Activated CD8-positive, alpha-beta memory T cell treated with anti-CD3 and anti-CD28 coated beads, Interleukin-2, amount 50 U/mL, for 4 hours (primary cell): Measurements from ENCODE around the gene PHKA1.
"Not testable (repeated sequence)": the region's sequence is repeated elsewhere in the genome, so short reads cannot be mapped to it uniquely, and the experiment has no call there.

Source experiments
- DNase-seq: peaks from one replicate; pipeline ENCODE4 v3.0.0-alpha.2; 2020

Gene PHKA1

GRCh38 chrX:72568406-72569092 is 145.6 kb downstream of the PHKA1 start:
- no peak for DNase-seq

- DNase-seq = no peak
These were observed 147.7 kb downstream of the PHKA1 start for GRCh38 chrX:72566448-72566847.

- DNase-seq = not testable (repeated sequence)
These were observed 154.5 kb downstream of the PHKA1 start for GRCh38 chrX:72559655-72560054.

GRCh38 chrX:72554448-72555140 is 159.5 kb downstream of the PHKA1 start:
- DNase-seq = no peak

- not testable (repeated sequence) for DNase-seq
These were observed 161.7 kb downstream of the PHKA1 start for GRCh38 chrX:72552443-72552842.

- no peak for DNase-seq
These were observed 168.1 kb downstream of the PHKA1 start for GRCh38 chrX:72545990-72546389.

- DNase-seq = no peak
These were observed 173.8 kb downstream of the PHKA1 start for GRCh38 chrX:72540318-72540717.

GRCh38 chrX:72539822-72540221 is 174.3 kb downstream of the PHKA1 start:
- DNase-seq = no peak

GRCh38 chrX:72536542-72536941 is 177.6 kb downstream of the PHKA1 start:
- no peak for DNase-seq

GRCh38 chrX:72532366-72532765 is 181.7 kb downstream of the PHKA1 start:
- no peak for DNase-seq
